Fibroblast of pulmonary artery (primary cell): ENCODE measurements around the gene PLCH1.

ENCODE experiments used
- DNase-seq: peaks from one replicate; pipeline ENCODE4 v3.0.0-alpha.2; 2010; ENCODE audit warnings: low read depth
- H3K4me3 ChIP-seq: replicated peaks from 2 replicates; pipeline ENCODE4 v1.5.1; 2011; ENCODE audit warnings: low read depth, mild to moderate bottlenecking, control low read depth, low read length, moderate library complexity
- TF ChIP-seq, protein P1 (sequence below): IDR thresholded peaks from 2 replicates; pipeline ENCODE4 v1.5.1; 2011; ENCODE audit warnings: mild to moderate bottlenecking, control low read depth, low read length, inconsistent platforms; ENCODE audit errors: missing control alignments

Gene PLCH1

DNA sequence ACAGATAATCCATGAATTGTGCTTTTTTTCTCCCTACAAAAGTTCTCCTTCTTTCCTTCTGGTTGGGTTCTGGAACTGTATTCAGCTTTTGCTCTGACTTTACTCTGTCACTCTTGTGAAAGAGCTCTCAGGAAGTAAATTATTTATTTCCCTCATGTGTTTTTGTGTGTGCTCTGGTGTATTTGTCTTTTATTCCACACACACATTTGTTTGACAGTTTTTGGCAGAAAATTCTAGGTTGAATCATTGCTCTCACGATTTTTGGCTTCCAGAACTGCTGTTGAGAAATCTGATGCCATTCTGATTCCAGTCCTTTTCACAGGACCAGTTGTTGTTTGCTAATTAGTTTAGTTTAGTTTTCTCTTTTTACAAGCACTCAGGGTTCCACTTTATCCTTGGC lies 172.8 kb downstream of the PLCH1 start:
- H3K4me3 ChIP-seq, result no peak overlapping the region
- peak; percentile 20 for DNase-seq
- TF ChIP-seq, protein P1, sequence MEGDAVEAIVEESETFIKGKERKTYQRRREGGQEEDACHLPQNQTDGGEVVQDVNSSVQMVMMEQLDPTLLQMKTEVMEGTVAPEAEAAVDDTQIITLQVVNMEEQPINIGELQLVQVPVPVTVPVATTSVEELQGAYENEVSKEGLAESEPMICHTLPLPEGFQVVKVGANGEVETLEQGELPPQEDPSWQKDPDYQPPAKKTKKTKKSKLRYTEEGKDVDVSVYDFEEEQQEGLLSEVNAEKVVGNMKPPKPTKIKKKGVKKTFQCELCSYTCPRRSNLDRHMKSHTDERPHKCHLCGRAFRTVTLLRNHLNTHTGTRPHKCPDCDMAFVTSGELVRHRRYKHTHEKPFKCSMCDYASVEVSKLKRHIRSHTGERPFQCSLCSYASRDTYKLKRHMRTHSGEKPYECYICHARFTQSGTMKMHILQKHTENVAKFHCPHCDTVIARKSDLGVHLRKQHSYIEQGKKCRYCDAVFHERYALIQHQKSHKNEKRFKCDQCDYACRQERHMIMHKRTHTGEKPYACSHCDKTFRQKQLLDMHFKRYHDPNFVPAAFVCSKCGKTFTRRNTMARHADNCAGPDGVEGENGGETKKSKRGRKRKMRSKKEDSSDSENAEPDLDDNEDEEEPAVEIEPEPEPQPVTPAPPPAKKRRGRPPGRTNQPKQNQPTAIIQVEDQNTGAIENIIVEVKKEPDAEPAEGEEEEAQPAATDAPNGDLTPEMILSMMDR, result no peak

DNA sequence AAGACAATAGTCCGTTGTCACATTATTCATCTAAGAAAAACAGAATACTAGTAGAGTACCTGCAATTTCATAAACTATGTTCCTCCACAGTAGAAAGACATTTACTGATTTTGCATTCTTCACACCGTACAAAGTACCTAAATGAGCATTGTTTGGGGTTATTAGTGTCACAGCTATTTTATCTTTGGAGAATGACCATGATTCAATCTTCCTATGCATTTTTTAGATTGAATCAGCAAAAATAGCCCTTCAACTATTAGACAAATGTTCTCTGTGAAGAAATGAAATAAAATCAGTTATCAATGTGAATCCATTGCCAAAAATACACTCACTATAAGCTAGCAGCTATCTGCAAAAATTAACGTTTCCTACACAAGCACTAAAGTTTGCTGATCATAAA lies 176.6 kb downstream of the PLCH1 start:
- H3K4me3 ChIP-seq, result no peak overlapping the region
- TF ChIP-seq, protein P1, result no peak
- DNase-seq, result no peak

DNA sequence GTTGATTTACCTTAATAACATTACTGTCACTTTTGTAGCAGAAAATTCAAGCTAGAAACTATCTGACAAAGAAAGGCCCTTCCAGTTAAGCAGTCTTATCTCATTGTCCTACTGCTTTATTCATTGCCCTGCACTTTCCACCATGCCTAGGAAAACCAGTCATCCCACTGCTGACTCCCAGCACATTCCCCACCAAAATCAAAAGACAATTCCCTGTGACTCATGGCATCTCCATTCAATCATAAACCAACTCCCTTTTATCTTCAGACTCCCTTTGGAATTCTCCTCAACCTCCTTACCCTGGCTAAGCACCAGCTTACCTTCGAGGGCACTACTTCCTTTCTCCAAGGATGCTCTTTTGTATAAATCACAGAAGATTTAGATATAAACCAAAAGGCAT lies 184.3 kb downstream of the PLCH1 start:
- H3K4me3 ChIP-seq, result no peak overlapping the region
- no peak for DNase-seq
- TF ChIP-seq, protein P1, result no peak

DNA sequence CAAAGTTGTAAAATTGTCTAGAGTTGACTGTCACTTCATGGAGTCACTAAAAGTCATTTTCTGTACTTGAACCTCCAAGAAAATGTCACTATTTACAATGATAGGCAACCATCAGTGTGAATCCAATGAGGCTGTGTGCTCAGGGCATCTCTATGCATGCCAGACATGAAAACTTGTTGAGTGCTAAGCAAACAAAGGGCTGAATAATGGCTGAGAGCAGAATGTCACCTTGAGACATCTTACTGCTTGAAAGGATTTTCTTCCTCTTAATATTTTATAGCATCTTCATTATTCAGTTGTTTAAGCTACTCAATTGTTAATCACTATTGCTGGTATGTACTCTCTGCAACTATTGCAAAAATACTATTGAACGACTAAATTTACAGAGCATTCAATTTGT lies 184.7 kb downstream of the PLCH1 start:
- no peak overlapping the region for H3K4me3 ChIP-seq
- TF ChIP-seq, protein P1, result no peak

DNA sequence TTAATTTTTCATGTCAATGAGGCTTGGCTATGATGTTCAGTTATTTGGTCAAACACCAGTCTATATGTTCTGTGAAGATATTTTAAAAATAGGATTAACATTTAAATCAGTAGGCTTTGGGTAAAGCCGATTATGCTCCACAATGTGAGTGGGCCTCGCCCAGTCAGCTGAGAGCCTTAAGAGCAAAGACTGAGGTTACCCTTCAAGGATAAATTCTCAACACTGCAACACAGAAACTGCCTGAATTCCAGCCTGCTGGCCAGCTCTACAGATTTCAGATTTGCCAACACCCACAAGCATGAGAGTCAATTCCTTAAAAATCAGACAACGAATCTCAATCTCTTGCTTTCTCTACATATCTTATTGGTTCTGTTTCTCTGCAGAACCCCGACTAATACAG lies 188.3 kb downstream of the PLCH1 start:
- DNase-seq, result no peak
- no peak overlapping the region for H3K4me3 ChIP-seq
- TF ChIP-seq, protein P1, result no peak

More for the DNA sequence above, 184.7 kb downstream of the PLCH1 start:
- DNase-seq, result no peak

DNA sequence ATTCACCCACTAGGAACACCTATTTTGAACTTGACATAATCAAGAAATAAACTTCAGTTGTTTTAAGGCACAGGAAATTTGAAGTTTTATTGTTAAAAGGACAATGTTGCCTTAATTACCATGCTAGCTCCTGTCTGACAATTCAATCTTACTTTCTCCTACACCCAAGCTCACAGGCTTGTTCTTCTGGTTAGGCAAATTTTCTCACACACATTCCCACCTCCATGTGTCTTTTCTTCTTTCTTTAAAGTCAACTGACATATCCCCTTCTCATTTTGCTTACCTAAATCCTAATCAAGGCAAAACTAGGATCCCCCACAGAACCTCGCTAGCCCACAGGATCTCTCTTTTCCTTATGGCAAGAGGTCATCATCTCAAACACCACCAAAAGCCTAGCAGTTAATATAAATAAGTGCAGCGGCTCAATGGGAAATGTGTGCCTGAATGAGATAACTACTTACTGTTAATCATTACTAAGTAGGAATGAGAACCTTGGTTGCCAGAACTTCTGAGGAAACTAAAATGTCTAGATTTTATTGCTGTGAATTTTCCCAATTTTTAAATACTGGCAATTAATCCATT lies 189.3 kb downstream of the PLCH1 start:
- TF ChIP-seq, protein P1, result no peak
- H3K4me3 ChIP-seq, result no peak overlapping the region
- DNase-seq, result no peak

DNA sequence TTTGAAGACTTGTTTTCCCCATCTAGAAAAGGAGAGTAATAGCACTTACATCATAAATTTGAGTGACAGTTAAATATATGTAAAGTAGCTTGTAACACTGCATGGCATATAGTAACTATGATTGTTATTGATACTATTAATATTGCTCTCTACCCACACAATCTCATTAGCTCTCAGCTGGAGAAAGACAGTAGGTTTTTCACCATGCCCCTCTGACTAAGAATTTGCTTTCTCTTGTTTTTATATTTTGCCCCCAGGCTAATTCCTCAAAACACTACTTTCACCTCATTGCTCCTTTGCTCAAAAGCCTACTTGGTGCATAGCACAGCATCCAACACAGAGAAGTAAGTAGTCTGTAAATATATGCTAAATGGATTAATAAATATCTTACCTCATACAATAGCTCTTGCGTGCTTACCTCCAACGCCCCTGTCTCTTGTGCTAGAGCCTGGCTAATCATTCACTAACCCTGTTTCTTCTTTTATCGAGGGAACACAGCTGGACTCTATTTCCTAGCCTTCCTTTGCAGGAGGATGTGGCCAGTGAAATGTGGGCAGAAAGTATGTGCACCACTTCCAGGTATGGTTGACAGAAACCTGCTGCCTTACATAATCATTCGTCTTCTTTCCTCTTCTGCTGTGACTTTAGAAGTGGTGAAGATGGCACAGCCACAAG lies 190.0 kb downstream of the PLCH1 start:
- DNase-seq, result no peak

More for the DNA sequence above, 190.0 kb downstream of the PLCH1 start:
- TF ChIP-seq, protein P1, result no peak
- H3K4me3 ChIP-seq, result no peak overlapping the region
